Effector CD4-positive, alpha-beta T cell (primary cell): ENCODE results near the gene BIN2.

Experiments
- DNase-seq: peaks from one replicate; pipeline ENCODE4 v3.0.0-alpha.2; 2020
- total RNA-seq: gene quantifications from one replicate; lab custom pipeline; 2026; lab: John Stamatoyannopoulos, UW

The BIN2 gene
- 267 reads per million, percentile 95 among the genes with 10 or more reads in this experiment for total RNA-seq

GRCh38 chr12:51323966-51324895 is at the start of gene BIN2:
TSS of gene BIN2 (minus strand) at chr12:51324174. CDS start at chr12:51324102, 72 bp downstream.
- DNase-seq: peak; percentile 50

GRCh38 chr12:51373187-51373586 is 49.2 kb upstream of the BIN2 start:
- no peak for DNase-seq

GRCh38 chr12:51372021-51372420 is 48.0 kb upstream of the BIN2 start:
- DNase-seq: no peak

GRCh38 chr12:51371295-51371953 is 47.5 kb upstream of the BIN2 start:
- no peak for DNase-seq

- DNase-seq: no peak
Observed at GRCh38 chr12:51370667-51371066, 46.7 kb upstream of the BIN2 start.

- no peak for DNase-seq
Observed at GRCh38 chr12:51369581-51369980, 45.6 kb upstream of the BIN2 start.

GRCh38 chr12:51368640-51369517 is 44.9 kb upstream of the BIN2 start:
- DNase-seq: peak; percentile 83

GRCh38 chr12:51365276-51365675 is 41.3 kb upstream of the BIN2 start:
- no peak for DNase-seq

- DNase-seq: no peak
Observed at GRCh38 chr12:51364001-51364400, 40.0 kb upstream of the BIN2 start.

GRCh38 chr12:51362747-51363342 is 38.9 kb upstream of the BIN2 start:
- no peak for DNase-seq

- DNase-seq: no peak
Observed at GRCh38 chr12:51362307-51362706, 38.3 kb upstream of the BIN2 start.

GRCh38 chr12:51361161-51362016 is 37.4 kb upstream of the BIN2 start:
- no peak for DNase-seq

- no peak for DNase-seq
Observed at GRCh38 chr12:51360315-51360714, 36.3 kb upstream of the BIN2 start.

- DNase-seq: no peak
Observed at GRCh38 chr12:51359851-51360250, 35.9 kb upstream of the BIN2 start.

GRCh38 chr12:51358496-51358895 is 34.5 kb upstream of the BIN2 start:
- DNase-seq: no peak

- DNase-seq: no peak
Observed at GRCh38 chr12:51357374-51358047, 33.5 kb upstream of the BIN2 start.

- DNase-seq: peak; percentile 26
Observed at GRCh38 chr12:51351913-51352532, 28.0 kb upstream of the BIN2 start.

- no peak for DNase-seq
Observed at GRCh38 chr12:51349026-51349425, 25.1 kb upstream of the BIN2 start.

GRCh38 chr12:51348116-51348515 is 24.1 kb upstream of the BIN2 start:
- DNase-seq: no peak

GRCh38 chr12:51346581-51346980 is 22.6 kb upstream of the BIN2 start, which contains the start of gene CELA1:
TSS of gene CELA1 (minus strand) at chr12:51346679. CDS start at chr12:51346638, 41 bp downstream.
- DNase-seq: no peak
